GF-D8 (cell line): ENCODE results near the gene ATP1A4.

Experiments
- DNase-seq: peaks from one replicate; lab custom pipeline; 2025; lab: John Stamatoyannopoulos, UW

Gene ATP1A4

DNA sequence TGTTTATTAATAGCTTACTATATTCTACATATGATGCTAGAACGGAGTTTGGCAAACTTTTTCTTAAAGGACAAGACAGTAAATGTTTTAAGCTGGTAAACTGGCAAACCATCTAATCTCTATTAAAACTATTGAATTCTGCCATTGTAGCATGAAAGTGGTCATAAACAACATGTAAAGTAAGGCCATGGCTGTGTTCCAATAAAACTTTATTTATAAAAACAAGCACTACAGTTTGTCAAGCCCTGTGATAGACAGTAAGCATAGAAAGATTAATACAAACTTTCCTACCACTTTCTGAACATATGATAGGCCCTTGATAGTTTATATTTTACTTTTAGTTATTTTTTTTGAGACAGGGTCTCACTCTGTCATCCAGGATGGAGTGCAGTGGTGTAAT lies 76.2 kb downstream of the ATP1A4 start:
- no peak for DNase-seq

DNA sequence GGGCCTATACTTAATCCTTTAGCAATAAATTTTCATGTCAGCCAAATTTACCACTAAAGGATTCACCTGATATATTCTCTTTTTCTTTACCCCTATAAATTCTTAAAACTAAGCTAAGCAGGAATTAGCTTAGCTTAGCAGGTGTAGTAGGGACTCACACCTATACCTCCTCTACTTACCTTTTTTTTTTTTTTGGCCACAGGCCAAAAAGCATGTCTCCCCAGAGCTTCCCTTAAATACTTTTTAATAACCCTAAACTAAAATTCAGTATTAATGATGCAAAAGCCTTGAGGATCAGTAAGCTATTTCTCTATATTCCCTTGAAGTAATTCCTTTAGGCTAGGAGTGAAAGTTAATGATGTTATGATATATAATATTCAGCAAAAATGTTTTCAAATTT lies 77.0 kb downstream of the ATP1A4 start:
- DNase-seq, result no peak

DNA sequence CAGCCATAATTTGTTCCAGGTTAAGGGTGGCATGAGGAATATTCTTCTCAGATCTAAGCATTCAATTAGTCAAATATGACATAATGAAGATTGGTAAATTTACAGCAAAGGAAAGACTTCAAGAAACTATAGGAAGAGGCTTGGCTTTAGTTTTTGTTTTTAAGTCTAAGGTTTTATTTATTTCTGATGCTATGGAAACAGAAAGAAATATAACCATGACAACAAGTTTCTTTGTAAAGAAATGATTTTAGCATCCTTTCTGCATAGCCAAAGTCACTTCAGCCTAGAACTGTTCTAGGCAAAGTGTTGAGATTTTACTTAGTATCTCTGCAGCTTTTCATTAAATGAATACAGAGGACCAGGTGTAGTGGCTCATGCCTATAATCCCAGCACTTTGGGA lies 81.5 kb downstream of the ATP1A4 start:
- DNase-seq, result no peak
